ENCODE data around the gene MYMX.
"Not testable (repeated sequence)": the region's sequence is repeated elsewhere in the genome, so short reads cannot be mapped to it uniquely, and the experiment has no call there.

MYMX gene

DNA sequence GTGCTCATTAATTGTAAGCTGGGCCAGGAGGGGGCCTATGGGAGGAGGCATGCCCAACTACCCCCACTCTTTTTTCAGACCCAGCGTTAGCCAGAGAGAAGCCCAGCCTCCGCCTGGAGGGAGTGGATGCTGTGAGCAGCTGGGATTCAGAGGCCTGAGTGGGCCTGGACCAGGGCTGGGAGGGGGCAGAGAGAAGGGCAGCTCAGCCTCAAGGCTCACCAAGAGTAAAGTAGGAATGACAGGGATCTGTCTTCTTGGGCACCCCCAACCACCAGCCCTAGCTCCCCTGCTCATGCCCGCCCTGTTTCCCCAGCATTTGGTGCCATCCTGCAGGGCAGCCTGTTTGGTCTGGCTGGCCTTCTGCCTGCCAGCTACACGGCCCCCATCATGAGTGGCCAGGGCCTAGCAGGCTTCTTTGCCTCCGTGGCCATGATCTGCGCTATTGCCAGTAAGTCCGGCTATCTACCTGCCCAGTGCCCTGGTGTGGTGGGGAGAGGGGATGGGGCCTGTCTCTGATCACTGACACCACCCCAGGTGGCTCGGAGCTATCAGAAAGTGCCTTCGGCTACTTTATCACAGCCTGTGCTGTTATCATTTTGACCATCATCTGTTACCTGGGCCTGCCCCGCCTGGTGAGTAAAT, 13.4 kb downstream of the MYMX start:
- H3K4me3 ChIP-seq (ENCODE audit: low read depth, low read length): no peak overlapping the region
- H3K79me2 ChIP-seq: no peaks in the 10 kb centered on the region
- no peaks in the 10 kb centered on the region for H3K27me3 ChIP-seq (ENCODE audit: control insufficient read depth, insufficient read depth, low read length)
- H3K4me2 ChIP-seq (ENCODE audit: low read length): no peak overlapping the region
- TF ChIP-seq, protein P1, sequence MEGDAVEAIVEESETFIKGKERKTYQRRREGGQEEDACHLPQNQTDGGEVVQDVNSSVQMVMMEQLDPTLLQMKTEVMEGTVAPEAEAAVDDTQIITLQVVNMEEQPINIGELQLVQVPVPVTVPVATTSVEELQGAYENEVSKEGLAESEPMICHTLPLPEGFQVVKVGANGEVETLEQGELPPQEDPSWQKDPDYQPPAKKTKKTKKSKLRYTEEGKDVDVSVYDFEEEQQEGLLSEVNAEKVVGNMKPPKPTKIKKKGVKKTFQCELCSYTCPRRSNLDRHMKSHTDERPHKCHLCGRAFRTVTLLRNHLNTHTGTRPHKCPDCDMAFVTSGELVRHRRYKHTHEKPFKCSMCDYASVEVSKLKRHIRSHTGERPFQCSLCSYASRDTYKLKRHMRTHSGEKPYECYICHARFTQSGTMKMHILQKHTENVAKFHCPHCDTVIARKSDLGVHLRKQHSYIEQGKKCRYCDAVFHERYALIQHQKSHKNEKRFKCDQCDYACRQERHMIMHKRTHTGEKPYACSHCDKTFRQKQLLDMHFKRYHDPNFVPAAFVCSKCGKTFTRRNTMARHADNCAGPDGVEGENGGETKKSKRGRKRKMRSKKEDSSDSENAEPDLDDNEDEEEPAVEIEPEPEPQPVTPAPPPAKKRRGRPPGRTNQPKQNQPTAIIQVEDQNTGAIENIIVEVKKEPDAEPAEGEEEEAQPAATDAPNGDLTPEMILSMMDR (IDR thresholded peaks at IDR 0.05): no peak
- no peak overlapping the region for H3K27ac ChIP-seq
- no peak overlapping the region for H3K9ac ChIP-seq
- H2AFZ ChIP-seq: no peak overlapping the region
- peaks cover 14% of the 10 kb centered on the region for H3K4me1 ChIP-seq
- no peaks in the 10 kb centered on the region for H3K9me3 ChIP-seq (ENCODE audit: control insufficient read depth, low read length)
- H3K36me3 ChIP-seq (ENCODE audit: control insufficient read depth, insufficient read depth, low read length): no peaks in the 10 kb centered on the region

DNA sequence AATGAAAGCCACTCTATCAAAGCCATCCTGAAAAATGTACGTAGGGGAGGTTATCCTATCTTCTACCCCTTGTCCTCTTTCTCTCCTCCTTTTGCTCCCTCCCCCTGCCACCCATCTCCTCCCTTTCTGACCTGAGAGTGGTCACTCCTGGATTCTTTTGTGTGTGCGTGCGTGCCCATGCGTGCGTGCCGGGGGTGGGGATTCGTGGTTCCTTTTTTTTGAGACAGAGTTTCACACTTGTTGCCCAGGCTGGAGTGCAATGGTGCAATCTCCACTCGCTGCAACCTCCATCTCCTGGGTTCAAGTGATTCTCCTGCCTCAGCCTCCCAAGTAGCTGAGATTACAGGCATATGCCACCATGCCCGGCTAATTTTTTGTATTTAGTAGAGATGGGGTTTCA, 14.7 kb downstream of the MYMX start:
- H3K9ac ChIP-seq; H3K4me3 ChIP-seq (ENCODE audit: low read depth, low read length); H3K9me3 ChIP-seq (ENCODE audit: control insufficient read depth, low read length); H3K79me2 ChIP-seq; H3K27ac ChIP-seq; H3K36me3 ChIP-seq (ENCODE audit: control insufficient read depth, insufficient read depth, low read length); H3K4me2 ChIP-seq (ENCODE audit: low read length); H2AFZ ChIP-seq; H3K27me3 ChIP-seq (ENCODE audit: control insufficient read depth, insufficient read depth, low read length): not testable (repeated sequence)
- peaks cover 16% of the 10 kb centered on the region for H3K4me1 ChIP-seq

DNA sequence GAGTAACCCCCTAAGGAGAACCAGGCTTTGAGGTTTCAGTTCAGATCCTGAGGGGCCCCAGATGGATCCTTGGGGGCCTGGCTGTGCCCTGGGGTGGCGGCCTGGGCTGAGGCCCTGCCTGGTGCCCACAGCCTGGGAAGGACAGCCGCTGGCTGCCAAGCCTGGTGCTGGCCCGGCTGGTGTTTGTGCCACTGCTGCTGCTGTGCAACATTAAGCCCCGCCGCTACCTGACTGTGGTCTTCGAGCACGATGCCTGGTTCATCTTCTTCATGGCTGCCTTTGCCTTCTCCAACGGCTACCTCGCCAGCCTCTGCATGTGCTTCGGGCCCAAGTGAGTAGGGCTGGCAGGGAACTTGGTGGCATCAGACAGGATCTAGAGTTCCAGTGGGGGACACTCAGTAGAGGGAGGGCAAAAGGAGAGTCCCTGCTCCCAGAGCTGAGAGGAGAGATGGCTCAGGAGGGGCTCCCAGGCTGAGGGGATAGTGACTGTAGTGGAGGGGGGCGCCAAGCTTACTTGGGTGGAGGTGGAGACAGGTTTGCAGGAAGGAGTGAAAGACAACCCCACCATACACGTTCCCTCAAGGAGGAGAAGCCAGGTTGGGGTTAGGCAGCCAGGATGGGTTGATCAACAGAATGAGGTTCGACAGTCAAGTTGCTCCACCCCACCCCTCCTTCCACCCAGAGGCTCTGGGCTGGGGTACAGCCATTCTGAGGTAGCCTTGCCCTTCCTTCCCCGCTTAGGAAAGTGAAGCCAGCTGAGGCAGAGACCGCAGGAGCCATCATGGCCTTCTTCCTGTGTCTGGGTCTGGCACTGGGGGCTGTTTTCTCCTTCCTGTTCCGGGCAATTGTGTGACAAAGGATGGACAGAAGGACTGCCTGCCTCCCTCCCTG, 16.2 kb downstream of the MYMX start:
- Histone ChIP-seq H3K9ac (no peak overlapping the region), H3K4me3 (ENCODE audit: low read depth, low read length) (no peak overlapping the region), H3K79me2 (no peaks in the 10 kb centered on the region), H2AFZ (no peak overlapping the region), H3K36me3 (ENCODE audit: control insufficient read depth, insufficient read depth, low read length) (no peaks in the 10 kb centered on the region), H3K27me3 (ENCODE audit: control insufficient read depth, insufficient read depth, low read length) (no peaks in the 10 kb centered on the region), H3K4me2 (ENCODE audit: low read length) (no peak overlapping the region), H3K9me3 (ENCODE audit: control insufficient read depth, low read length) (no peaks in the 10 kb centered on the region), H3K4me1 (peaks cover 24% of the 10 kb centered on the region), H3K27ac (no peak overlapping the region)
- TF ChIP-seq, protein P1 (IDR thresholded peaks at IDR 0.05): no peak

GRCh38 chr6:44233567-44234100, 16.9 kb downstream of the MYMX start:
- no peaks in the 10 kb centered on the region for H3K27me3 ChIP-seq (ENCODE audit: control insufficient read depth, insufficient read depth, low read length)
- H3K9me3 ChIP-seq (ENCODE audit: control insufficient read depth, low read length): no peaks in the 10 kb centered on the region
- no peak overlapping the region for H3K9ac ChIP-seq
- no peak overlapping the region for H3K4me3 ChIP-seq (ENCODE audit: low read depth, low read length)
- H3K4me1 ChIP-seq: peaks cover 30% of the 10 kb centered on the region
- TF ChIP-seq, protein P1 (IDR thresholded peaks at IDR 0.05): no peak
- peak overlapping the region; percentile 57 for H3K27ac ChIP-seq
- H2AFZ ChIP-seq: no peak overlapping the region
- no peaks in the 10 kb centered on the region for H3K79me2 ChIP-seq
- H3K4me2 ChIP-seq (ENCODE audit: low read length): no peak overlapping the region
- no peaks in the 10 kb centered on the region for H3K36me3 ChIP-seq (ENCODE audit: control insufficient read depth, insufficient read depth, low read length)
